NCI-H524 (cell line): Measurements from ENCODE around the gene DCUN1D5.

ENCODE experiments used
- DNase-seq, 2 experiments: peaks; one replicate each; lab custom pipeline; 2025; lab: John Stamatoyannopoulos, UW

DCUN1D5 gene

DNA sequence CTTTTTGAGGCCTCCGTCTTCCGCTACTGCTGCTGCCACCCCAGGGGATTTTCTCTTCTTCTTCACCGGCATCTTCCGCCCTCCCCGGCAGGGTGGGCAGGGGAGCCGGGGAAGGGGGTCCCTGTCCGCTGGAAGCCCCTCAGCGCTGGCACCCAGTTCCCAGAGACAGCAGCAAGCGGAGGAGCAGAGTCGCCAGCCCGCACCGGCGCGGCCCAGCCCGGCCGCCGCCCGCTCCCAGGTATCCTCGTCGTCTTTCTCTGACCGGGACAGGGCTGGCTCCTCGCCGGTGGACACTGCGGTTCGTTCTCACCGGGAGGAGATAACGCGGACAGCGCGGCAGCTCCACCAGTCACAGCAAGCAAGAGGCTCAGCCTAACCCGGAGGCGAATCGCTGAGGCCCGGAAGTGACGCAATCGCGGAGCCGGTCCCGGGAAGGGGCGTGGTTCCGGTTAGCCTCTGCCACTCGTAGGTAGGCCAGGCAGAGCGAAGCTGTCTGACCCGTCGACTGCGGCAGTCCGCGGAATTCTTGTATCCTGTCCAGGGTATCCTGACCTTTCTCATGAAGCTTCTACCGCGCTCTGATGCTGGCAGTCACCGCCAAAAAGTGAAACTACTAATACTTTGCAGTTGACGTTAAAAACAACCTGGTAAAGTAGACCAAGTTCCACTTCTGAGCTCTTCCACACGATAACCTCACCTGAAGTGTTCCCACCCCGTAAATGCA is at the start of gene DCUN1D5:
Gene DCUN1D5 (minus strand): TSS at position 360 of the 724 bp plus-strand sequence. CDS start 288 bp downstream, at position 72.
- peak; percentile 79 to 90 for DNase-seq

GRCh38 chr11:103125462-103125861 is 33.5 kb upstream of the DCUN1D5 start:
- no peak for DNase-seq

GRCh38 chr11:103114836-103115235 is 22.9 kb upstream of the DCUN1D5 start:
- DNase-seq: no peak

DNA sequence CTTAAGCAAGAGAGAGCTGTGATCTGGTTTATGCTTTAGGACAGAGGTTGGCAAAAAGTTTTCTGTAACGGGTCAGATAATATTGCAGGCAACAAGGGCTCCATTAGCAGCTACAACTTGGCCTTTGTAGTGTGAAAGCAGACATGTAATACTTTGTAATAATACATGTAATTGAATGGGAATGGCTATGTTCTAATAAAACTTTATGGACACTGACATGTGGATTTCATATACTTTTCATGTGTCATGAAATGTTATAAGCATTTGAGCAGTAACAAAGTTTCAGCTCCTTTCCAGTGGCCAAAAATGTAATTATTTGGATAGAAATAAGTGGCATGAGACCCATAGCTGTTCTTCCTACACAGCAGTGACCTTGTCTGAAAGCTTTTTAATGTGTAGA is 20.4 kb upstream of the DCUN1D5 start:
- DNase-seq: no peak

DNA sequence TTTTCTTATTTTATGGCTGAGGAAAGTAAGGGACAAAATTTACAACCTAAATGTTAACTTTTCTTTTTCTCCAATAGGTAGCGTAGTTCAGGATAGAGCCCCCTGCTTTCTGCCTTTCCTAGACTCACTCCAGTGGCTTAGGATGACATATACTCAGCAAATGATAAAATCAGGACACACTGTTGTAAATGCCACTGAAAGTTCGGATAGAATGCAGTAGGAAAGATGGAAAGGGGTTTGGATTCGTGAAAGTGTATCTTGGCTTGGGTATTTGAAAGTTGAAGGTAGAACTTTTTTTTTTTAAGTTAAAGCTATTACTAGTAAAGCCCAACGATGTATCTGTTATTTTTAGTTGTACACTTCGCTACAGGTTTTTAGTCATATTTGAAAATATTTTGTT is 19.4 kb upstream of the DCUN1D5 start:
- no peak for DNase-seq

- DNase-seq: no peak
Observed at GRCh38 chr11:103110391-103110790, 18.4 kb upstream of the DCUN1D5 start.

- peak; percentile 10 to 50 for DNase-seq
Observed at GRCh38 chr11:103109818-103110388, 17.9 kb upstream of the DCUN1D5 start.

- DNase-seq: peak; percentile 70 to 91
Observed at GRCh38 chr11:103108933-103109817, 17.2 kb upstream of the DCUN1D5 start, which contains the start of gene DYNC2H1. Gene DYNC2H1, plus strand, starts transcription at chr11:103109426. Its CDS starts 149 bp downstream, at chr11:103109575.

DNA sequence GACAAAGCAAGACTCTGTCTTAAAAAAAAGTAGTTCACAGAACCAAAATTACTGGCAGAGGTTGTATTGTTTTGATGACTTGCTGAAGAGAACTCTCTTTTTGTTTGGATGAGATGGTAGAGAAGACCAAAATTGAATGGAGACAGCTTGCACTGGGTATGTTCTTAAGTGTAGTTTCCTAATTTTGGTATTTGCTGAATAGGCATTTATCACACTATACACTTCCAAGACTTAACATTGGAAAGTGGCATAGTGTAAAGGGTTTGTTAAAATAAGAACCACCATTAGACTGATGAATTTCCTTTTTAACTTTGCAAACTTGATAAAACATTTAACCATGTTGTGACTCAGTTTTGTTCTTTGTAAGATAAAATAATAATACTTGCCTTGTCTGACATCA is 5.3 kb upstream of the DCUN1D5 start:
- no peak for DNase-seq

GRCh38 chr11:103091064-103091800 is 728 bp downstream of the DCUN1D5 start:
- peak in 1 of 2 experiments; percentile 58 for DNase-seq

DNA sequence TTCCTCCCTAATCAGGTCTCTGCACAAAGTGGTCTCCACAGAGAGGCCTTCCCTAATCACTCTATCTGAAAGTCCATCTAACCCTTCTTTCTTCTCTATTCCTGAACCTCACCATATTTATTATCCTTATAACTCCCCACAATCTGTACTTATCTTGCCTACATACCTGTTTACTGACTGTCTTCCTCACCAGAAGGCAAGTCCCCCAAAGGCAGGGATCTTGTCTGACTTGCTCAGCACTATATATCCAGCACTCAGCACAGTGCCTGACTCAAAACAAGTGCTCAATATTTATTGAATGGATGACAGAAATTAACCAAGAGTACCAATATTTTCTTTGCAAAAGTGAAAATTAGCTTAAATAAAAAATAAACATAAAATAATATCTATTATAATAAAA is 5.5 kb downstream of the DCUN1D5 start:
- no peak for DNase-seq

- no peak for DNase-seq
Observed at GRCh38 chr11:103085758-103086365, 6.1 kb downstream of the DCUN1D5 start.

GRCh38 chr11:103079833-103080232 is 12.1 kb downstream of the DCUN1D5 start:
- DNase-seq: no peak

GRCh38 chr11:103078710-103079109 is 13.2 kb downstream of the DCUN1D5 start:
- DNase-seq: no peak

DNA sequence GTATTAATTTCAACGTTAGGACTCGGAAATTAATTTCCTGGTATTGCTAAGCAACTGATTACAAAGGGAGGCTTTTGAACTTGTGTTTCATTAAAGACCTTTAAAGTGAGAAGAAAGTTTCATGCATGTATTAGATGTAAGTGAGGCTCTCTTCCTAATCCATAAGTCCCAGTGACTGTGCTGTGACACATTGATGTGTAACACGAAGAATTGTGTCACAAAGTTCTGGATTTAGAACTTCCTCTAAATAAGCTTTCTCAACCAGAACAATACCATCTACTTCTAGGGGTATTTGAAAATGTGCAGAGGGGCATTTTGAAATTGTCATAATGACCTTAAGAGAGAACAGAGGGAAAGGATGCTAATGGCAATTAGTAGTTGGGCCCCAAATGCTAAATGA is 14.4 kb downstream of the DCUN1D5 start:
- DNase-seq: no peak

DNA sequence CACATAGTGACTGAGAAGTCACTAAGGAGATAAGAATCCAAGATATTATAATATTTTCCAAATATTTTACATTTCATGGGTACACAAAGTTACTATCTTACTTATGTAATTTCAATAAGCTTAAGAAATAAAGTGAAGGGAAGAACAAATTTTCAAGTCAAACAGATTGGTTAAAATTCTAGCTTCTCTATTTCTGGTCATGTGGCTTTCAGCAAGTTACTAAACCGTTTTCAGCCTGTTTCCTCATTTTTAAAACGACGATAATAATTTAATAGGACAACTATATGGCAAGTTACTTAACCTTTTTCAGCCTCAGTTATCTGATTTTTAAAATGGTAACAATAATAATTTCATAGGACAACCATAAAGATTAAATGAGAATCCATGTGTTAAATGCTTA is 15.6 kb downstream of the DCUN1D5 start:
- DNase-seq: no peak

GRCh38 chr11:103071008-103071407 is 21.0 kb downstream of the DCUN1D5 start:
- no peak for DNase-seq

DNA sequence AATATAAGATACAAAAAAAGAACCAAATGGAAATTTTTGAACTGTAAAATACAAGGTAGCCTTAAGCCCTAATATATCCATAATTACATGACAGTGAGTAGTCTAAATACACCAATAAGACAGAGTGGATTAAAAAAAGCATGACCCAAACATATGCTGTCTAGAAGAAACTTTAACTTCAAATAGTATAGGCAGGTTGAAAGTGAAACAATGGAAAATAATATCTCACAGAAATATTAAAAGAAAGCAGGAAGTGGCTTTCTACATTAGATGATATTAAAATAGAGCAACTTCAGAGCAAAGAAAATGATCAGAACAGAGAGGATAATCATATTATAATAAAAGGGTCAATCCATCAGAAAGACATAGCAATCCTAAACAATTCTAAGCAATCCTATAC is 21.8 kb downstream of the DCUN1D5 start:
- DNase-seq: no peak

DNA sequence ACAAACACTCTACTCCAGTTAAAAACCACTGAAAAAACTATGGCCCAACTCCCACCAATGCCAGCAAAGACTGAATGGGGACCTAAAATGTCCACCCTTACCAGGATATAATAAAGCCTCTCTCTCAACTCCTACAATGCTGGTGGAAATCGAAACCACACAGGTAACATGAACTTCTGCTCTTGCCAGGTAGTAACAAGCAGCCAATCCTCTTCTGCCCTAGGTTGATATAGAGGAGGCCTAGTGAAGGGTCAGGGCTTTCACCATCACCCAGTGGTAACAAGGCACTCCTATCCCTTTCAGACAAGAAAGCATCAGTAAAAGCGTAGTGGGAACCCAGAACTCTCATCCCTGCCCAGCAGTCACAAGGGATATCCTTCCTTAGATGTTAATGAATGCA is 22.6 kb downstream of the DCUN1D5 start:
- DNase-seq: no peak

DNA sequence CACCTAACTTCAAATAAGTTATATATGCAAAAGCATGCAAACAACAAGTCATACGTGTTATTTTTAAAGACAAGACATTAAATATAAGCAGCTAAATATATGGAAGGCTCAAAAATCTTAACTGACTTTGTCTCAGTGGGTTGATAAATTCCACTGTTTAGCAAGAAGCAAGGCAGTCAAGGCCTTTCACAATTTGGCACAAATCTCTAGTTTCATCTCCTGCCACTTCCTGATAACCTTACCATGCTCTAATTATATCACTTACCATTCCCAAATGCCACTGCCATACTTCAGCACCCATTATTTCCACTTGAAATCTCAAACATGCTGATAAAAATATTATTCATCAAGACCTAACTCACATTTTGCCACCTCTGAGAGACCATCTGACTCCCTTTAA is 24.8 kb downstream of the DCUN1D5 start:
- DNase-seq: no peak

DNA sequence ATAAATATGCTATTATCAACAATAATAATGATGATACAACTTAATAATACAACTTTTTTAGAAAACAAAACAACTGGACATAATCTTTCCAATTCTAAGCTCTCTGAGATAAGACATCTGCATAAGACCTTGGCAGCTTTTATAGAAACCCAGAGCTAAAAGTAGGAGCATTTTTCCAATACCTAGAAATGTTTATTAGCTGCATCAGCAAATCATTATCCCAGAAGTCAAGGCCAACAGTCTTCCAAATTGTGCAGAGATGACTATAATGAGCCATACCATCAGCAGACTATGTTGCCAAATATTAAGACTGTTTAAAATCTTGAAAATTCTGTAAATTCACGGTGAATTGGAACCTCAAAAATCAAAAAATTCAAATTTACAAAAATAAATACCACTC is 30.3 kb downstream of the DCUN1D5 start:
- DNase-seq: no peak
